Tibial artery (tissue), 4 donors: Measurements from ENCODE around the gene KCNMA1.
"Not testable (repeated sequence)": the region's sequence is repeated elsewhere in the genome, so short reads cannot be mapped to it uniquely, and the experiment has no call there.

Experiments
- DNase-seq, 2 donors: peaks; one replicate each; pipeline ENCODE4 v3.0.0-alpha.2; 2019
- H3K27ac ChIP-seq, 2 donors: fragments of 200-600 bp; sonication (generic) in 1 of 2; 1 replicate in 1 of 2; 2 replicates in 1 of 2; pipeline ENCODE4 v1.5.1; 2018 to 2019; ENCODE audit warnings: mild to moderate bottlenecking in 1 of 2
- H3K27me3 ChIP-seq, 2 donors: fragments of 200-600 bp; sonication (generic) in 1 of 2; one replicate each; pipeline versions ENCODE4 v1.5.1 to v1.6.0; 2016 to 2019
- H3K36me3 ChIP-seq, 3 donors: fragments of 200-600 bp; sonication (generic) in 2 of 3; one replicate each; pipeline ENCODE4 v1.5.1; 2016 to 2019; ENCODE audit warnings: mild to moderate bottlenecking in 2 of 3
- H3K4me1 ChIP-seq, 4 donors: fragments of 200-600 bp; sonication (generic) in 2 of 4; 1 replicate in 3 of 4; 2 replicates in 1 of 4; pipeline ENCODE4 v1.5.1; 2016 to 2019
- H3K4me3 ChIP-seq, 2 donors: fragments of 200-600 bp; sonication (generic) in 1 of 2; 1 replicate in 1 of 2; 2 replicates in 1 of 2; pipeline ENCODE4 v1.5.1; 2018 to 2019; ENCODE audit warnings: mild to moderate bottlenecking in 2 of 2
- H3K9me3 ChIP-seq, 3 donors: fragments of 200-600 bp; sonication (generic) in 1 of 3; one replicate each; pipeline ENCODE4 v1.5.1; 2016 to 2019
- CTCF ChIP-seq, 2 experiments: fragments of 200-600 bp in 1 of 2; fragments of 450-650 bp in 1 of 2; IDR thresholded peaks; one replicate each; pipeline ENCODE4 v1.5.1; 2017 to 2019; ENCODE audit warnings: antibody characterized with exemption in 2 of 2, mild to moderate bottlenecking in 1 of 2, moderate library complexity in 1 of 2
- intact Hi-C: fragments of 100-400 bp; cut with DNase I; formaldehyde crosslinking; loops from one replicate; pipeline ENCODE4 v1.15.0; 2023; ENCODE audit warnings: low total_unique reads

The KCNMA1 gene

GRCh38 chr10:77592510-77592909 is 45.1 kb downstream of the KCNMA1 start:
- Histone ChIP-seq H3K9me3 (no peaks in the 10 kb centered on the region), H3K27ac (peak overlapping the region; percentile 88 to 95), H3K36me3 (no peaks in the 10 kb centered on the region), H3K27me3 (no peaks in the 10 kb centered on the region), H3K4me3 (no peak overlapping the region), H3K4me1 (peaks cover 0 to 74% (median 43%) of the 10 kb centered on the region in 4 donors)
- TF ChIP-seq CTCF (IDR thresholded peaks at IDR 0.05), result no peak
- no peak for DNase-seq
- intact Hi-C loops, result no loop called here

- peak overlapping the region; percentile 88 to 95 for H3K27ac ChIP-seq
- no peak for TF ChIP-seq CTCF (IDR thresholded peaks at IDR 0.05)
- H3K36me3 ChIP-seq, result no peaks in the 10 kb centered on the region
- H3K4me3 ChIP-seq, result no peak overlapping the region
- H3K27me3 ChIP-seq, result no peaks in the 10 kb centered on the region
- intact Hi-C loops, result no loop called here
- H3K4me1 ChIP-seq, result peaks cover 0 to 84% (median 54%) of the 10 kb centered on the region in 4 donors
- no peaks in the 10 kb centered on the region for H3K9me3 ChIP-seq
- DNase-seq, result no peak
Observed at GRCh38 chr10:77591238-77591880, 46.2 kb downstream of the KCNMA1 start.

- Histone ChIP-seq H3K4me3 (no peak overlapping the region), H3K9me3 (no peaks in the 10 kb centered on the region), H3K4me1 (peaks cover 0 to 92% (median 60%) of the 10 kb centered on the region in 4 donors), H3K27ac (peak overlapping the region; percentile 88 to 95), H3K36me3 (no peaks in the 10 kb centered on the region), H3K27me3 (no peaks in the 10 kb centered on the region)
- peak; percentile 69 to 93 for DNase-seq
- intact Hi-C loops, result no loop called here
- no peak for TF ChIP-seq CTCF (IDR thresholded peaks at IDR 0.05)
Observed at GRCh38 chr10:77590344-77591237, 47.0 kb downstream of the KCNMA1 start.

- not testable (repeated sequence) for H3K36me3 ChIP-seq, DNase-seq, H3K27me3 ChIP-seq, H3K4me3 ChIP-seq, H3K9me3 ChIP-seq
- Histone ChIP-seq H3K4me1 (peaks cover 0 to 99% (median 63%) of the 10 kb centered on the region in 4 donors), H3K27ac (peak overlapping the region; percentile 88 to 95)
- intact Hi-C loops, result loop anchor here (5.0 kb wide), 2 partner anchors 37 to 48 kb away; partner anchors contain the start of gene KCNMA1
Observed at GRCh38 chr10:77589703-77590102, 47.9 kb downstream of the KCNMA1 start.

GRCh38 chr10:77588886-77589285 is 48.7 kb downstream of the KCNMA1 start:
- peak in 1 of 2 donors; percentile 16 for DNase-seq
- no peak overlapping the region for H3K4me3 ChIP-seq
- peak overlapping the region; percentile 88 to 95 for H3K27ac ChIP-seq
- peaks cover 0 to 99% (median 62%) of the 10 kb centered on the region in 4 donors for H3K4me1 ChIP-seq
- H3K27me3 ChIP-seq, result no peaks in the 10 kb centered on the region
- intact Hi-C loops, result loop anchor here (5.0 kb wide), 2 partner anchors 37 to 48 kb away; partner anchors contain the start of gene KCNMA1
- no peaks in the 10 kb centered on the region for H3K9me3 ChIP-seq
- no peaks in the 10 kb centered on the region for H3K36me3 ChIP-seq
- no peak for TF ChIP-seq CTCF (IDR thresholded peaks at IDR 0.05)

- Histone ChIP-seq H3K4me3 (no peak overlapping the region), H3K9me3 (no peaks in the 10 kb centered on the region), H3K27me3 (no peaks in the 10 kb centered on the region), H3K27ac (peak overlapping the region; percentile 88 to 95), H3K36me3 (no peaks in the 10 kb centered on the region), H3K4me1 (peaks cover 0 to 99% (median 54%) of the 10 kb centered on the region in 4 donors)
- no peak for DNase-seq
- intact Hi-C loops, result loop anchor here (5.0 kb wide), 2 partner anchors 35 to 50 kb away; partner anchors contain the start of gene KCNMA1
- TF ChIP-seq CTCF (IDR thresholded peaks at IDR 0.05), result no peak
Observed at GRCh38 chr10:77587416-77587790, 50.2 kb downstream of the KCNMA1 start.
